ENCODE data around the gene CDK16. TPM values are rescaled to one million over a fixed set of nuclear protein-coding genes. Genes with fewer than 3 reads are reported as not detected.

The CDK16 gene
- polyA plus RNA-seq, 1 of the 3 experiments (the other 2 are of a cell fraction) = 116 TPM

GRCh38 chrX:47229427-47229826 lies 10.9 kb downstream of the CDK16 start (continued):
- no peak for TF ChIP-seq MAX (IDR thresholded peaks at IDR 0.05; ENCODE audit: low read depth)

- Histone ChIP-seq H4K20me1 (ENCODE audit: insufficient read depth) (peaks cover 5% of the 10 kb centered on the region; the same call in 1 of the 2 replicates), H3K9me3 (no peaks in the 10 kb centered on the region), H2AFZ (ENCODE audit: low read depth) (no peak overlapping the region), H3K9me2 (no peaks in the 10 kb centered on the region), H3K79me2 (ENCODE audit: insufficient read depth) (peaks cover 16% of the 10 kb centered on the region), H3F3A (replicated peaks; ENCODE audit: insufficient read depth) (peaks cover 22% of the 10 kb centered on the region), H3K27ac (ENCODE audit: low read depth in 2 of 2, low read length in 1 of 2) (no peak overlapping the region), H3K27me3 (ENCODE audit: insufficient read depth) (no peaks in the 10 kb centered on the region), H3K9ac (no peak overlapping the region), H3K4me2 (no peak overlapping the region), H3K4me3 (ENCODE audit: low read depth in 2 of 2, low read length in 1 of 2) (no peak overlapping the region), H3K4me1 (ENCODE audit: control insufficient read depth in 1 of 2, insufficient read depth in 2 of 2, low read depth in 1 of 2, low read length in 1 of 2) (peaks cover 0 to 7% of the 10 kb centered on the region in 2 experiments; a peak in 2 of 4 replicates), H3K36me3 (replicated peaks in 1 of 2; ENCODE audit: control insufficient read depth in 1 of 2, insufficient read depth in 2 of 2, low read length in 1 of 2) (peaks cover 9 to 43% of the 10 kb centered on the region in 2 experiments)
- TF ChIP-seq MAX (IDR thresholded peaks at IDR 0.05; ENCODE audit: low read depth) (no peak), RCOR1 (IDR thresholded peaks at IDR 0.05; ENCODE audit: low read length) (no peak), NRF1 (IDR thresholded peaks at IDR 0.05; ENCODE audit: low read depth, low read length) (no peak), MXI1 (IDR thresholded peaks at IDR 0.05; ENCODE audit: low read depth, low read length) (no peak), GABPA (IDR thresholded peaks at IDR 0.05; ENCODE audit: low read depth) (no peak), EP300 (IDR thresholded peaks at IDR 0.05; ENCODE audit: borderline replicate concordance in 1 of 2, low read depth in 1 of 2, low read length in 1 of 2) (no peak), ELF1 (IDR thresholded peaks at IDR 0.05) (no peak), USF2 (IDR thresholded peaks at IDR 0.05; ENCODE audit: borderline replicate concordance, low read depth, low read length) (no peak), TEAD4 (IDR thresholded peaks at IDR 0.05; ENCODE audit: borderline replicate concordance, insufficient read depth) (no peak), EZH2phosphoT487 (IDR thresholded peaks at IDR 0.05; ENCODE audit: borderline replicate concordance, low read depth) (no peak), CHD2 (IDR thresholded peaks at IDR 0.05; ENCODE audit: low read length, partially characterized antibody) (no peak), IRF3 (IDR thresholded peaks at IDR 0.05; ENCODE audit: low read depth, low read length) (no peak), FOXM1 (IDR thresholded peaks at IDR 0.05; ENCODE audit: low read depth) (no peak), MEF2A (IDR thresholded peaks at IDR 0.05; ENCODE audit: borderline replicate concordance, low read depth) (no peak), FOXJ3 (CRISPR knock-in tag; IDR thresholded peaks at IDR 0.05) (no peak), TCF12 (IDR thresholded peaks at IDR 0.05) (no peak), SIN3A (IDR thresholded peaks at IDR 0.05; ENCODE audit: borderline replicate concordance, low read depth, low read length) (no peak), NFIC (IDR thresholded peaks at IDR 0.05; ENCODE audit: borderline replicate concordance) (no peak), RXRA (IDR thresholded peaks at IDR 0.05; ENCODE audit: borderline replicate concordance, low read depth) (no peak)
- TF ChIP-seq, protein P1, sequence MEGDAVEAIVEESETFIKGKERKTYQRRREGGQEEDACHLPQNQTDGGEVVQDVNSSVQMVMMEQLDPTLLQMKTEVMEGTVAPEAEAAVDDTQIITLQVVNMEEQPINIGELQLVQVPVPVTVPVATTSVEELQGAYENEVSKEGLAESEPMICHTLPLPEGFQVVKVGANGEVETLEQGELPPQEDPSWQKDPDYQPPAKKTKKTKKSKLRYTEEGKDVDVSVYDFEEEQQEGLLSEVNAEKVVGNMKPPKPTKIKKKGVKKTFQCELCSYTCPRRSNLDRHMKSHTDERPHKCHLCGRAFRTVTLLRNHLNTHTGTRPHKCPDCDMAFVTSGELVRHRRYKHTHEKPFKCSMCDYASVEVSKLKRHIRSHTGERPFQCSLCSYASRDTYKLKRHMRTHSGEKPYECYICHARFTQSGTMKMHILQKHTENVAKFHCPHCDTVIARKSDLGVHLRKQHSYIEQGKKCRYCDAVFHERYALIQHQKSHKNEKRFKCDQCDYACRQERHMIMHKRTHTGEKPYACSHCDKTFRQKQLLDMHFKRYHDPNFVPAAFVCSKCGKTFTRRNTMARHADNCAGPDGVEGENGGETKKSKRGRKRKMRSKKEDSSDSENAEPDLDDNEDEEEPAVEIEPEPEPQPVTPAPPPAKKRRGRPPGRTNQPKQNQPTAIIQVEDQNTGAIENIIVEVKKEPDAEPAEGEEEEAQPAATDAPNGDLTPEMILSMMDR (IDR thresholded peaks at IDR 0.05) = no peak
- ChIA-PET CTCF (interaction anchor here (0.7 kb wide), 1 partner anchor 293 kb away, joined by 3 read pairs; no protein-coding TSS in a partner anchor), POLR2A (no interaction called here)
- no peak for DNase-seq
- WGBS (ENCODE audit: low lambda C conversion rate) = 100% methylated on average over 5 of the region's 5 CpGs
Measured at GRCh38 chrX:47230136-47230868, 11.8 kb downstream of the CDK16 start.

Data from SK-N-SH (cell line).